ENCODE measurements around the gene CSH1.
"Not testable (repeated sequence)": the region's sequence is repeated elsewhere in the genome, so short reads cannot be mapped to it uniquely, and the experiment has no call there.

The CSH1 gene

GRCh38 chr17:63896524-63897354 is at the start of gene CSH1:
TSS of gene CSH1 (minus strand) at chr17:63896574. CDS start at chr17:63896511, 63 bp downstream.
- not testable (repeated sequence) for H3K9ac ChIP-seq (ENCODE audit: low read length); H3K4me3 ChIP-seq (ENCODE audit: low read length); H3K27me3 ChIP-seq (ENCODE audit: control insufficient read depth, insufficient read depth, low read length); H3K27ac ChIP-seq (ENCODE audit: low read depth, low read length); H3K4me1 ChIP-seq (ENCODE audit: control insufficient read depth, insufficient read depth, low read length); H3K36me3 ChIP-seq (ENCODE audit: control insufficient read depth, insufficient read depth, low read length)

GRCh38 chr17:63945784-63946439 is 49.5 kb upstream of the CSH1 start:
- H3K4me3 ChIP-seq (ENCODE audit: low read length) = no peak overlapping the region
- no peak overlapping the region for H3K9ac ChIP-seq (ENCODE audit: low read length)
- no peaks in the 10 kb centered on the region for H3K4me1 ChIP-seq (ENCODE audit: control insufficient read depth, insufficient read depth, low read length)

DNA sequence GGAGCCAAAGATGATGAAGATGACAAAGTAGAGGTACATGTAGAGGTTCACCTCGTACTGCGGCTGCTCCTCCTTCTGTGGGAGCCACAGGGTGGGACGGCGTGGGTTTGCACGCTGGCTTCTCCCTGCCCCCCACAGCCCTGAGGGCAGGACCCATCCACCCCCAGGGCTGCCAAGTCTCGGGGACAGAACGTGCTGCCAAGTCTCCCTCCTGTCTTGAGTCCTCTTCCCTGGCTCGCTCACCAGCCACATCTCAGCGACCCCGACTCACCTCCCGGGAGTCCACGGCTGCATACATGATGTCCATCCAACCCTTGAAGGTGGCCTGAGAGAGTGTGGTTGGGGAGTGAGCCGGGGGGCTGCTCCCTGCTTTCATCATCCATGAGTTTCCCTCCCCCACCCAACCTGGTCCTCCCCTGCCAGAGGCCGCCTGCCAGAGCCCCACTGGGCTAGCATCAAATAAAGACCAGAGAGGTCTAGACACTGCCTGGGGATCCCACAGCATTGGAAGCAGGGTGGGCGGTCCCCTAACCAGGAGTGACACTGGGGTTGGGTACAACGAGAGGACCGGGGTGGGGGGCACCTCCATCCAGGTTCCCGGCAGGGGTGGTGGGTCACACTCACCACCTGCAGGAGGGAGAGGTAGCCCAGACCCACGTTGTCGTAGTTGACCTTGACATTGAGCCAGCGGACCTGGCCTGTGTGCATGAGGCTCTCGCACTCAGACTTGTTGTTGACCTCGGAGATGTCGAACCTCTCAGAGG is 48.5 kb upstream of the CSH1 start:
- H3K4me3 ChIP-seq (ENCODE audit: low read length) = no peak overlapping the region
- H3K36me3 ChIP-seq (ENCODE audit: control insufficient read depth, insufficient read depth, low read length) = no peaks in the 10 kb centered on the region
- no peaks in the 10 kb centered on the region for H3K27me3 ChIP-seq (ENCODE audit: control insufficient read depth, insufficient read depth, low read length)
- H3K9ac ChIP-seq (ENCODE audit: low read length) = no peak overlapping the region
- no peaks in the 10 kb centered on the region for H3K4me1 ChIP-seq (ENCODE audit: control insufficient read depth, insufficient read depth, low read length)
- no peak overlapping the region for H3K27ac ChIP-seq (ENCODE audit: low read depth, low read length)

More at GRCh38 chr17:63945784-63946439, 49.5 kb upstream of the CSH1 start:
- no peak overlapping the region for H3K27ac ChIP-seq (ENCODE audit: low read depth, low read length)
- H3K36me3 ChIP-seq (ENCODE audit: control insufficient read depth, insufficient read depth, low read length) = no peaks in the 10 kb centered on the region
- no peaks in the 10 kb centered on the region for H3K27me3 ChIP-seq (ENCODE audit: control insufficient read depth, insufficient read depth, low read length)

DNA sequence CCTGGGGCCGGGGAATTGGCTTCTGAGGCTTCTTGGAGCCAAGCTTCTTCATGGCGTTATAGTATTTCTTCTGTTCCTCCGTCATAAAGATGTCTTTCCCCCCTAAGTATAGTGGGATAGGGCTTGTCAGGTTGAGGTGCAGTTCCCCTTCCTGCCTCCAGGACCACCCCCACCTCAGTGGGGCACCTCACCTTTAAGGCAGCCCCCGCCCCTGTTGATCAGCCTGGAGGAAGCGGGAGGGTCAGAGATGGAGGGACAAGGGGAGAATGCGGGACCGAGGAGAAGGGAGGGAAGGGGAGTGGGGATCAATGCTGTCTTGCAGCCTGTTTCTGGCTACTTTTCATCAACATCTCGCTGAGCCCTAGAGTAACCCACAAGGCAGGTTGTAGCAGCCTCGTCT is 47.4 kb upstream of the CSH1 start:
- H3K4me3 ChIP-seq (ENCODE audit: low read length) = no peak overlapping the region
- H3K36me3 ChIP-seq (ENCODE audit: control insufficient read depth, insufficient read depth, low read length) = no peaks in the 10 kb centered on the region
- H3K9ac ChIP-seq (ENCODE audit: low read length) = no peak overlapping the region
- H3K4me1 ChIP-seq (ENCODE audit: control insufficient read depth, insufficient read depth, low read length) = no peaks in the 10 kb centered on the region
- H3K27ac ChIP-seq (ENCODE audit: low read depth, low read length) = no peak overlapping the region
- no peaks in the 10 kb centered on the region for H3K27me3 ChIP-seq (ENCODE audit: control insufficient read depth, insufficient read depth, low read length)

- no peak overlapping the region for H3K27ac ChIP-seq (ENCODE audit: low read depth, low read length)
- no peak overlapping the region for H3K9ac ChIP-seq (ENCODE audit: low read length)
- no peaks in the 10 kb centered on the region for H3K36me3 ChIP-seq (ENCODE audit: control insufficient read depth, insufficient read depth, low read length)
- no peak overlapping the region for H3K4me3 ChIP-seq (ENCODE audit: low read length)
- no peaks in the 10 kb centered on the region for H3K27me3 ChIP-seq (ENCODE audit: control insufficient read depth, insufficient read depth, low read length)
- no peaks in the 10 kb centered on the region for H3K4me1 ChIP-seq (ENCODE audit: control insufficient read depth, insufficient read depth, low read length)
Observed at GRCh38 chr17:63942309-63942985, 46.1 kb upstream of the CSH1 start.

DNA sequence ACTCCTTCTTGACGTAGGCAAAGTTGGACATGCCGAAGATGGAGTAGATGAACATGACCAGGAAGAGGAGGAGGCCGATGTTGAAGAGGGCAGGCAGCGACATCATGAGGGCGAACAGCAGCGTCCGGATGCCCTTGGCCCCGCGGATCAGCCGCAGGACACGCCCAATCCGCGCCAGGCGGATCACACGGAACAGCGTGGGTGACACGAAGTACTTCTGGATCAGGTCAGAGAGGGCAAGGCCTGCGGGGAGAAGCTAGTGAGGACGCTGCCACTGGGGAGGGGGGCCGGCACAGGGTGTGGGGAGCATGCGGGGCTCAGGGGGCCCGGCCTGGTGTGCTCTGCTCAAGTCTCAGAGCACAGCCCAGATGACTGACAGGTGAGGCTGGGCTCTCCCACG is 45.4 kb upstream of the CSH1 start:
- no peaks in the 10 kb centered on the region for H3K27me3 ChIP-seq (ENCODE audit: control insufficient read depth, insufficient read depth, low read length)
- H3K36me3 ChIP-seq (ENCODE audit: control insufficient read depth, insufficient read depth, low read length) = no peaks in the 10 kb centered on the region
- no peak overlapping the region for H3K27ac ChIP-seq (ENCODE audit: low read depth, low read length)
- no peak overlapping the region for H3K9ac ChIP-seq (ENCODE audit: low read length)
- H3K4me1 ChIP-seq (ENCODE audit: control insufficient read depth, insufficient read depth, low read length) = no peaks in the 10 kb centered on the region
- H3K4me3 ChIP-seq (ENCODE audit: low read length) = no peak overlapping the region

DNA sequence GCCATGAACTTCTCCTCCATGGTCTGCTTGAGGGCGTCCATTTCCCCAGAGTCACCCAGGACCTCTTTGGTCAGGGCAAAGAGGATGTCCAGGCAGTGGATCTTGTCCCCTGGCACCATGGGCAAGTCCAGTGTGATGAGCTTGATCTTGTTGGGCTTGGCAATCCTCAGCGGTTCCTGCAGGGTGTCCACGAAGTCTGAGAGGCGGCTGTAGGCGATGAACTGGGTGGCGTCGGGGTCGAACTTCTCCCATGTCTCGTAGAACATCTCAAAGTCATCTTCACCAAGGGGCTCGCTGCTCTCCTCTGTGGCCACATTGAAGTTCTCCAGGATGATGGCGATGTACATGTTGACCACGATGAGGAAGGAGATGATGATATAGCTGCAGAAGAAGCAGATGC is 44.8 kb upstream of the CSH1 start:
- Histone ChIP-seq H3K27ac (ENCODE audit: low read depth, low read length) (no peak overlapping the region), H3K27me3 (ENCODE audit: control insufficient read depth, insufficient read depth, low read length) (no peaks in the 10 kb centered on the region), H3K9ac (ENCODE audit: low read length) (no peak overlapping the region), H3K36me3 (ENCODE audit: control insufficient read depth, insufficient read depth, low read length) (no peaks in the 10 kb centered on the region), H3K4me1 (ENCODE audit: control insufficient read depth, insufficient read depth, low read length) (no peaks in the 10 kb centered on the region), H3K4me3 (ENCODE audit: low read length) (no peak overlapping the region)

GRCh38 chr17:63940584-63940983 is 44.2 kb upstream of the CSH1 start:
- Histone ChIP-seq H3K27ac (ENCODE audit: low read depth, low read length) (no peak overlapping the region), H3K4me1 (ENCODE audit: control insufficient read depth, insufficient read depth, low read length) (no peaks in the 10 kb centered on the region), H3K4me3 (ENCODE audit: low read length) (no peak overlapping the region), H3K9ac (ENCODE audit: low read length) (no peak overlapping the region), H3K27me3 (ENCODE audit: control insufficient read depth, insufficient read depth, low read length) (no peaks in the 10 kb centered on the region), H3K36me3 (ENCODE audit: control insufficient read depth, insufficient read depth, low read length) (no peaks in the 10 kb centered on the region)

DNA sequence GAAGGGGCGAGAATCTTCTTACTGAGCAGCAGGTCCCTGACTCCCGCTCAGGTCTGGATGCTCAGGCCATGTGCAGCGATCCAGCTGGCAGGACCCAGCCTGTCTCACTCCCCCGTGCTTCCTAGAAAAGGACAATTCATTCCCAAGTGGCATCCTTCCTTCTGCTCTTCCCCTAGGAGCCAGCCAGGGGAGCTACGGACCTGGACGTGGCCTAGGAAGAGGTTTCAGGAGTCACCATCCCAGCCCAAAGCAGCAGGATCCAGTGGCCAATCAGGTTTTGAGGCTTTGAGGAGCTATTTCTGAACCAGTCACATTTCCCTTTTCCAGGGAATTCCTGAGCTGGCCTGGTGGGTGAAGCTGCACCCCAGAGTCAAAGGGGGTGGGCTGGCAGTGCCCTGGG is 43.5 kb upstream of the CSH1 start:
- Histone ChIP-seq H3K4me1 (ENCODE audit: control insufficient read depth, insufficient read depth, low read length) (no peaks in the 10 kb centered on the region), H3K27me3 (ENCODE audit: control insufficient read depth, insufficient read depth, low read length) (no peaks in the 10 kb centered on the region), H3K9ac (ENCODE audit: low read length) (no peak overlapping the region), H3K27ac (ENCODE audit: low read depth, low read length) (no peak overlapping the region), H3K36me3 (ENCODE audit: control insufficient read depth, insufficient read depth, low read length) (no peaks in the 10 kb centered on the region), H3K4me3 (ENCODE audit: low read length) (no peak overlapping the region)

DNA sequence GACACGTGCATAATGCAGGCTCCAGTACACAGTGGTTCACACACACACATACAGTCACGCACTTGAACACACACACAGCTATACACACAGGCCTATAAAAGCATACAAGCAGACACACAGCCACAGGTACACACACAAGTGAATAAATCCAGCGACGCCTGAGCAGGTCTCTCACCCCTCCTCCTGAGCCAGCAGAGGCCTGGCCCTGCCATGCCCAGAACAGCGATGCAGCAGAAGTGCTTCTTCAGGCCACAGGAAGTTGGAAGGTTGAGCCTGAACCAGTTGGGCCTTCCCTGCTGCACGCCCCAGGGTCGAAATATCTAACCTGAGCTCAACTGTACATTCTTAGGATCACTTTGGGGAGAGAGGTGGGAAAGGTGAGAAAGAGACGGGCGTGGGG is 43.0 kb upstream of the CSH1 start:
- H3K27ac ChIP-seq (ENCODE audit: low read depth, low read length) = no peak overlapping the region

GRCh38 chr17:63937920-63938319 is 41.5 kb upstream of the CSH1 start:
- Histone ChIP-seq H3K9ac (ENCODE audit: low read length) (no peak overlapping the region), H3K27ac (ENCODE audit: low read depth, low read length) (no peak overlapping the region), H3K4me3 (ENCODE audit: low read length) (no peak overlapping the region), H3K4me1 (ENCODE audit: control insufficient read depth, insufficient read depth, low read length) (no peaks in the 10 kb centered on the region), H3K27me3 (ENCODE audit: control insufficient read depth, insufficient read depth, low read length) (no peaks in the 10 kb centered on the region), H3K36me3 (ENCODE audit: control insufficient read depth, insufficient read depth, low read length) (no peaks in the 10 kb centered on the region)

More for the DNA sequence above, 43.0 kb upstream of the CSH1 start:
- Histone ChIP-seq H3K4me3 (ENCODE audit: low read length) (no peak overlapping the region), H3K9ac (ENCODE audit: low read length) (no peak overlapping the region), H3K36me3 (ENCODE audit: control insufficient read depth, insufficient read depth, low read length) (no peaks in the 10 kb centered on the region), H3K27me3 (ENCODE audit: control insufficient read depth, insufficient read depth, low read length) (no peaks in the 10 kb centered on the region), H3K4me1 (ENCODE audit: control insufficient read depth, insufficient read depth, low read length) (no peaks in the 10 kb centered on the region)

DNA sequence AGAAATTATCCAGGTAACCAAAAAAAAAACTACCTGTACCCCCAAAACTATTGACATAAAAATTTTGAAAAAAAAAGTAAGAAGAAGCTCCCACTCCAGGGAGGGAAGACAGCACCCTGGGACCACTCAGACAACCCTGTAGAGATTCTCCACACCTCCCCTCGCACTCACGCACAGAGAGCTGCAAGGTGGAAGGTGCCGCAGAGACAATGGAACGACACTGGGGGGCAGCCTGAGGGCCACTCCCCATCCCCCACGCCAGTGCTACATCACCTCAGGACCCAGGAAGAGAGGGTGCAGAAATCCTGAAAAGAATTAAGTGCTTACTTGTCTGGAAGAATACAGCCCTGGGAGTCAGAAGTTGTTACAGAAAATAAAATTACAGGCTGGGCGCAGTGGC is 40.9 kb upstream of the CSH1 start:
- Histone ChIP-seq H3K27ac (ENCODE audit: low read depth, low read length) (no peak overlapping the region), H3K36me3 (ENCODE audit: control insufficient read depth, insufficient read depth, low read length) (no peaks in the 10 kb centered on the region), H3K27me3 (ENCODE audit: control insufficient read depth, insufficient read depth, low read length) (no peaks in the 10 kb centered on the region), H3K4me1 (ENCODE audit: control insufficient read depth, insufficient read depth, low read length) (no peaks in the 10 kb centered on the region), H3K9ac (ENCODE audit: low read length) (no peak overlapping the region), H3K4me3 (ENCODE audit: low read length) (no peak overlapping the region)
